GM21528 (cell line): ENCODE results near the gene LCN12.
A peak's percentile ranks its signal among the peaks of the same experiment; 100 is the strongest.
"Not testable (repeated sequence)": the region's sequence is repeated elsewhere in the genome, so short reads cannot be mapped to it uniquely, and the experiment has no call there.

Experiments used
- ATAC-seq: cut with Tn5 transposase; IDR thresholded peaks from one replicate; pipeline ENCODE4 v1.9.1; 2021; ENCODE audit warnings: mild to moderate bottlenecking, moderate library complexity; ENCODE audit not compliant: unreplicated experiment, low FRiP score

Gene LCN12

DNA sequence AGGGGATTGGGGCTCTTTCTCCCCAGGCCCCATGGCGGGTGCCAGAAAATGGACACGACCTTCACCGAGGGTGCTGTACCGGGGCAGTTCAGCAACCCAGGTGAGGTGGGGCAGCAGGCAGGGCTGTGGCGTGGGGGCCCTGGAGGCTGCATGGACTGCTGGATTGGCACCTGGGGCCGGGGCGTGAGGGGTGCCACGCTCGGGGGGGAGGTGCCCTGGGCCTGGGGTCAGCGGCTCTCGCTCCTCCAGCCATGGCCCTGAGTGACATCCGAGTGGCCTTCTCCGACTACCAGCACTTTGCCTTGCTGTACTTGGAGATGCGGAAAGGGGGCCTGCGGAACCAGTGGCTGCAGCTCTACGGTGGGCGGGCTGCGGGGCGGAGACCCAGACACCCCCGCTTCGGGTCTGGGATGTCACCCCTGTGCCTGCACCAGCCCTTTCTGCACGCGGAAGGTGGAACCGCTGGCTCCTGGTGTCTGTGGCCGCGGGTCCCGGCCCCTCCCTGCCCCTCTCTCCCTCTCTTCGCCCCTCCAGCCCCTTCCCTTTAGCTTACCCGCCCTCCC, 32.5 kb downstream of the LCN12 start:
- no peak for ATAC-seq

DNA sequence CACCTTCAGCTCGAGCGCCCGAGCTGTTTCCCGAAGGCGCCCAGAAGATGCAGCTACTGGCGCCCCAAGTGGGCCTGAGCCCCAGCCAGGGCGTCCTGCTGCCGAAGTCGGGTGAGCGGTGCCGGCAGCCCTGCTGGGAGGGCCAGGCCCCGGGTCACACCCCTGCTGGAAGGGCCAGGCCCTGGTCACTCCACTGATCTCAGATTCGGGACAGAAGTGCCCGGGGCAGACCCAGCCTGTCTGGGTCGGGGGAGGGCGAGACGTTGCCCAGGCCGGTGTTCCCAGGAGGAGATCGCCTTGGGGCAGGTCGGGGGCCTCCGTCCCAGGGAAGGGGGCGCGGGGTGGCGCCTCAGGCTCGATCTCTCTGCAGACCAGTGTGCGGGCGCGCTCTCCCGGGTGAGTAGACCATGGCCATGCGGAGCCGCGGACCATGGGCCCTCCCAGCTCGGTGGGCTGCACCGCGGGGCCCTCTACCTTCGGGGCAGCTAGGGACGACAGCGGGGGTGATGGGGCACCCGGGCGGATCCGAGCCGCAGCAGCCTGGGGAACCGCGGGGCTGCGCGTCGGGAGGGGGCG, 33.0 kb downstream of the LCN12 start:
- no peak for ATAC-seq

DNA sequence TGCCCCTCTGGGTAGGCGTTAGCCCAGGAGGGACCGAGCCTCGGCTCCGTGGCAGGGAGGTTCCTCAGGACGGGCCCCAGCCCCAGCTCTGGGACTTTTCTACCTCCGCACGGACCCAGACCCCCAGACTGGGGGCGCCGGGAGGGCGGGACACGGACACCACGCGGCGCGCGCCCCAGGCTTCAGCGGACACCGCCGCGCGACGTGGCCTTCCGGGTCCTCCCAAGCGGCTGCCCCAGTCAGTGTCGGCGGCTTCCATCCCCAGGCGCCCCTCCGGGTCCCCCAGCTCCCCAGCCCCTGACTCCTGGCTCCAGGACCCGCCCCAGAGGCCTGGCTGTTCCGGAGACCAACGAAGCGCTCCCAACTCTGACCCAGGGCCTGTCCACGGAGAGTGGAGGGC, 33.8 kb downstream of the LCN12 start:
- ATAC-seq: no peak

DNA sequence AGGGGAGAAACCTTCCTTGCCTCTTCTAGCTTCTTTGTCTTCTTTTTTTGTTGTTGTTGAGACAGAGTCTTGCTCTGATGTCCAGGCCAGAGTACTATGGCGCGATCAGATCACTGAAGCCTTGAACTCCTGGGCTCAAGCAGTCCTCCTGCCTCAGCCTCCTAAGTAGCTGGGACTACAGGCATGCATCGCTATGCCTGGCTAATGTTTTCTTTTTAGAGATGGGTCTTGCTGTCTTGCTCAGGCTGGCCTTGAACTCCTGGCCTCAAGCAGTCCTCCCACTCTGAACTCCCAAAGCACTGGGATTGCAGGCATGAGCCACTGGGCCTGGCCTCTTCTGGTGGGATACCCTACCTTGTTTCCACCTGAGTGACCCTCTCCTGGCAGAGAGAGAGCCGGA, 36.8 kb downstream of the LCN12 start:
- no peak for ATAC-seq

DNA sequence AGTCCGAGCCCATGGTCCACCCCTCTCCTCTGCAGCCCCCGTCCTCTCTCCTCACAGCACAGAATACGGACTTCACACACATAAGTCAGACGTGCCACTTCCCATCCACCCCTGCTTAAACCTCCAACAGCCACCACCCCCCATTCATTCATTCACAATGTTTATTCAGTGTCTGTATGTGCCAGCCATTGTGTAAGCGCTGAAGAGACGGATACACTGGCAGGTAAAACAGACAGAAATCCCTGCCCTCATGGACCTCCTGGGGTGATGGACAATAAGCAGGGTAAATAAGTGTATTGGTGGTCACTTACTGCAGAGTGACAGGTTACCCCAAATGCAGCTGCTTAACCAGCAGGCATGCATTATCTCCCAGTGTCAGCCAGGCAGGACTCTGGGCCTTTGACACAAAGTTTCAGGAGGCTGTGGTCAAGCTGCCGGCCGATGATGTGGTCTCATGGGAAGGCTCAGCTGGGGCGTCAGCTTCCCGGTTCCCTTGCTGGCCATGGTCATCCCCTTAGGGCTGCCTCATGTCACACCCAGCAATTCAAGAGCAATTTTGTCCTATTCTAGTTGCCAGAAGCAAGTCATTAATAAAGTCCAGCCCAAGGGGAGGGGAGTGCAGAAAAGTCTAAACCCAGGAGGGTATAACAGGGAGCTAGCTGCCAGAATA, 38.3 kb downstream of the LCN12 start:
- no peak for ATAC-seq

DNA sequence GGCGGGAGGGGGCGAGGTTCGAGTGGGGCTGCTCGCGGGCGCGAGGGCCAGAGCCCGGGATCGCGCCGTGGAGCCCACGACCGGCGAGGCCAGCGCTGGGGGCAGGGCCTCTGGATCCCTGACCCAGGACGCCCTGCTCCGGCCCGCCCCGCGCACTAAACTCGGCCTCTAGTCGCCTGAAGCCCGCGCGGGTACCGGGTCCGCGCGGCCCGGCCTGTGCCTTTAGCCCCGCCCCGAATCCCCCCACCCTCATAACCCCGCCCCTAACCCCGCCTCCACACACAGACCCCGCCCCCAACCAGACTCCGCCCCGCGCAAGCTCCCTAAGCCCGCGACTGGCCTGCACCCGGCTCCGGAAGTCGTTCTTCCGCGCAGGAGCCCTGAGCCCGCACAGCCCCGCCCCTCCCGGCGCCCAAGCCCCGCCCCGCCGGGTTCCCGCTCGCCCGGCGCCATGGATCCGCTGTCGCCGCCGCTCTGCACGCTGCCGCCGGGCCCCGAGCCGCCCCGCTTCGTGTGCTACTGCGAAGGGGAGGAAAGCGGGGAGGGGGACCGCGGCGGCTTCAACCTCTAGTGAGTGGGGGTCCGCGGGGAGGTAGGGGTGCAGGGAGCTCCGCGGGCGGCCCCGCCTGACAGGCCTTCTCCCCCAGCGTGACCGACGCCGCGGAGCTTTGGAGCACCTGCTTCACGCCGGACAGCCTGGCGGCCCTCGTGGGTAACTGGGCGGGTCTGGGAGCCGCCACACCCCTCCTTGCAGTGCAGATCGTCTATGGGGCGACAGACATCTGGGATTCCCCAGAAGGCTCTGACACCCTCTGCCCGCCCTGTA, 40.1 kb downstream of the LCN12 start, which contains the start of gene PAXX:
Gene PAXX, plus strand, starts transcription at position 430 of the 826 bp plus-strand sequence. Its CDS starts 22 bp downstream, at position 452.
- ATAC-seq: peak; percentile 69

DNA sequence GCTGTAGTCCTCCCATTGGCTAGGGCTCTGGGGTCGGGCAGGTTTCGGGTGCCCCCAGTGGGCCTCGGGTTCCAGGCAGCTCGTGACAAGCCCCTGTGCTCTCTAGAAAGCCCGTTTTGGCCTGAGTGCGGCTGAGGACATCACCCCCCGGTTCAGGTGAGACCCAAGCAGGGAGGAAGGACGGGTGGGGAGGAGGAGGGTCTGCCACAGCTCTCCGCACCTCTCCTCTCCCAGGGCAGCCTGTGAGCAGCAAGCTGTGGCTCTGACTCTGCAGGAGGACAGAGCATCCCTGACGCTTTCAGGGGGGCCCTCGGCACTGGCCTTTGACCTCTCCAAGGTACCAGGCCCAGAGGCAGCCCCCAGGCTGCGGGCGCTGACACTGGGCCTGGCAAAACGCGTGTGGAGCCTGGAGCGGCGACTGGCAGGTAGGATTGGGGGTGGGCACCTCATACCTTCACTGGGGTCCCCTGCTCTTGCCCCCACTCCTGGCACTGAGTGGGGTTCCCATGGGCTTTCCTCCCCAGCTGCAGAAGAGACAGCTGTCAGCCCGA, 40.8 kb downstream of the LCN12 start:
- ATAC-seq: no peak

DNA sequence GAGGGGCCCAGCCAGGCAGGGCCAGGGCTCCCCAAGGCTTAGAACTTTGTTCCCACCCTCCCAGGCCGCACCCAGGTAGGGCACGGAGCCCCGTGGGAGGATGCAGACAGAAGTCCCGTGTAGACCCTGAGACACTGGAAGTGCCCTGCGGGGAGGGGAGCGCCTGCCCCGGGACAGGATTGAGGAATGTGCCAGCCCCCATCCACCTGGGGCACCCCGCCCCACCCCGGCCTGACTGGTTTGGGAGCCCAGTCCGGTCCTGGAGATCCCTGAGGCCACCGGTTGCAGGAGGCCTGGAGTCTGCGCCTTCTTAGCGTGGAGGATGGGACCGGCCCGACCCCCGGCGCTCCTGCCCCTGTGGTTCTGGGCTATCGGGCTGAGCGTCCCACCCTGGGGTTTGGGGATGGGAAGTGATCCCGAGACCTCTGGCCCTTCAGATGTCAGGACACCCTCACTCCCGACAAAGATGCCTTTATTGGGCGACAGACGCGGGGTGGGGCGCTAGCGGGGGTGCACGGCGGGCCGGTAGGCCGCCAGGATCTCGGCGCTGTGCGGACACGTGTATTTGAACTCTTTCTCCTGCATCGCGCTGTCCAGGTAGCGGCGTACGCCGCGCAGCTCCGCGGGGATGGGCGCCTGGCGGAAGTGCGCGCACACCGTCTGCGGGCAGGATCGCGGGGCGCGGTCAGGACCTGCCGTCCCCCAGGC, 42.3 kb downstream of the LCN12 start:
- ATAC-seq: no peak

DNA sequence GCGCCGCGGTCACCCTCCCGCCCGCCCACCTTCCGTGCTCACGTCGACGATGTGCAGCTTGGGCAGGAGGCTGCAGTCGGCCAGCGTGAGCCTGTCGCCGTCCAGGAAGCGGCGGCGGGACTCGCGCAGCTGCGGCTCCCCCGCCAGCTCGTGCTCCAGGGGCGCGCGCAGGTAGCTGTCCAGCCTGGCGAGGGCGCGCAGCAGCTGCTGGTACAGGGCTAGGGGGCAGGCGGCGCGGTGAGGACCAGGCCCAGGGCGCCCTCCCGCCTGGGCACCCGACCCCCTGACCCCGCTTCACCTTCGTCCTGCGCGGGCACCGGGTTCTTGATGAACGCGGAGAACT, 42.8 kb downstream of the LCN12 start:
- no peak for ATAC-seq

DNA sequence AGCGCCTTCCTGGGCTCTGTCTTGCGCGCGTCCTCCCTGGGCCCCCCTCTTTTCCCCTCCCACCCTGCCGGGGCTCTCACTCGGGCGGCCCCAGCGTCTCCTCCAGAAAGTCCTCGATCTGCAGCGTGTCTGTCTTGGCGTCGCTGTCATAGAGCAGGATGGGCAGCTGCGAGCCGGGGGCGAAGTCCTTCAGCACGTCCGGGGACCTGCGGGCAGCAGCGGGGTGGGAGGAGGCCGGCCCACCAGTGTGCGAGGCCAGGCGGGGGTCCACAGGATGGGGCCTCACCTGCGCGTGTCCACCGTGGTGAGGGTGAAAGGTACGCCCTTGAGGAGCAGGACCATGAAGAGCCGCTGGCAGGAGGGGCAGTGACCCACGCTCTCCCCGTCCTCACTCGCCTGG, 43.3 kb downstream of the LCN12 start:
- ATAC-seq: no peak

DNA sequence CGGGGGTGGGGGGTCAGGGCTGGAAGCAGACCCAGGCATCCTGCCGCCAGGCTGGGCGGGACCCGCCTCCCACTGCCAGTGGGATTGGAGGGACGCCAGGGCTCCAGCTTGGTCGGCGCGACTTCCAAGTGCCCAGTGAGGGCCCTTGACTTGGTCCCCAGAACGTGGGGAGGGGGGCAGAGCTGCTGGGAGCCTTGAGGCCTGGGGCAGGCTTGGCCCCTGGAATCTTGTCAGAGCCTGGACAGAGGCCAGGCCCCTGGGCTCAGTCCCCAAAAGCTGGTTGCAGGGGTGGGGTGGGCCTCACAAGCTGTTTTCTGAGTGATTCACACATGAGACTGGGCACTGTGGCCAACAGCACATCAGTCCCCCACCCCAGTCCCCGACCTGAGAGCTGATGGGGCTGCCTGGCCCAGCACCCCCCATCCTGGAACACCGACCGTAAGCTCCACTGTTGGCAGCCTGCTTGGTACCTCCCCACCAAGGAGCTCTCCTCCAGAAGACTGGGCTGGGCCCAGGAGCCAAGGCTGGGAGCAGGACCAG, 43.8 kb downstream of the LCN12 start:
- no peak for ATAC-seq

DNA sequence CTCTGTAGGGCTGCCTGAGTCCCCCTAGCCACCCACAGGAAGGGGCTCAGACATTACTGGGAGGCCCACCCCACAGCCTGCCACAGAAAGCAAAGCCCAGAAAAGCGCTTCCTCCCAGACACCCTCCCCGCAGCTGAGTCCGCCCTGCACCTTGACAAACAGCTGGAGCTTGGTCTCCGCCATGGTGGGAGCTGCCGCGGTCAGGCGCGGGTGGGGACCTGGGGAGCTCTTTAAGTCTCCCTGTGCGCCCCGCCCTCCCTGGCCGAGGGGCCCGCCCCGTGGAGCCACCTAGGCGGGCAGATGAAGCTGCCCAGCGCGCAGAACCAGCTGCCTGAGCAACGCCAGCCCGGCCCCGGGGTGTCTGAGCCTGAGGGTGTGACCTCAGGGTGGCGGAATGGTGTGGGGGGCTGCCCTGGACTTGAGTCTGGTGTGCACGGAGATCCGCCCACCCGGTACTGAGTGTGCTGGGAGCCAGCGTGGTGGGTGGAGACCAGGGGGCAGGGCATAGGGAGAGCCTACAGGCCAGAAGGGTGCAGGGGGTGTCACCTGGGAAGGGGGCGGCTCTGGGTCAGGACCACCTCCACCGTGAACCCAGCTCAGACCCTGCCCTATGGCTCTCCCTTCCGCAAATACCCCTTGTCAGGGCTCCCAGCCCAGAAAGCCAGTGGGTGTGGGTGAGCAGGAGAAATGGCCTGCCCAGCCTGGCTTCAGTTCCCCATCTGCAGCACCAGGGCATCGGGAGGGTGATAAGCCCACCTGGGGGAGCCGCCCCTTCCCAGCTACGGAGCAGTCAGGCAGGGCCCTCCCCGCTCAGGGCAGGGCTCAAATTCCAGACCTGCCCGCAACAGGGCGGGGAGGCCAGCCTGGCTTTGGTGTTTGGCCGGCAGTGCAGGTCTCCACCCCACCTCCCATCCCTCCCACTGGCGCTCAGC, 44.6 kb downstream of the LCN12 start, which contains the start of gene CLIC3:
Gene CLIC3, minus strand, starts transcription at position 208 of the 932 bp plus-strand sequence. Its CDS starts 25 bp downstream, at position 183.
- no peak for ATAC-seq

DNA sequence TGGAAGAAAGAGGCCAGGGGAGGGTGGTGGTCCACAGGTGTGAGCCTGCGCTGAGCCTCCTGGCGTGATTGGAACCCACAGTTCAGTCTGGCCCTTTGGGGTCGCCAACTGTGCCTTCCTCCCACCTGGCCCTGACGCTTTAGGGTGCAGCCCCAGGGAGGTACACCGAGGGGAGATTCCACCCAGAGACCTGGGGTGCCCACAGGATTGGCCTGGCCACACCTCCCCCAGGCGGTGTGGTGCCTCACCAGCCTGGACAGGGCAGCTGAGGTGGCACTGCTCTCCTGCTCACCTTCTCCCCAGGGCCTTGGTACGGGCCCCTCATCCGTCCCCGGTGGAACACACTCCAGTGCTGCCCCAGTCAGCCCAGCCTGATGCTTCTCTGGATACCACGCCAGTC, 45.3 kb downstream of the LCN12 start:
- ATAC-seq: no peak

DNA sequence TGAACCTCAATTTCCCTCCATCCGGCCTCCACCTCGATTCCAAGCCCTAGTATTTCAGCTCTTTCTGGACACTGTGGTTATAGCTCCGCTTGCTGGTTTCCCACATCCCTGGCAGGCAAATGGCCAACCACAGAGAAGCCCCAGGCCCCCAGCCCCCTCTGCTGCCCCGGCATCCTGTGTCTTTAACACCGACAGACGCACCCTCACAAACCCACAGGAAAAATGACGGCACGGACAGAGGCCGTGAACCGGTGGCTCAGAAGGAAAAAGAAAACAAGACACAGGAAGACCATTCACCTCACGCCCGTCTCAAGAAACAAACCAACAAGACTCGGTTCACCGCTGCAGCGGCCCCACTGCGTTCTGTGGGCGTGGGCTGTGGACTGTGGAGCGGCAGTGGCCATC, 45.8 kb downstream of the LCN12 start:
- no peak for ATAC-seq

DNA sequence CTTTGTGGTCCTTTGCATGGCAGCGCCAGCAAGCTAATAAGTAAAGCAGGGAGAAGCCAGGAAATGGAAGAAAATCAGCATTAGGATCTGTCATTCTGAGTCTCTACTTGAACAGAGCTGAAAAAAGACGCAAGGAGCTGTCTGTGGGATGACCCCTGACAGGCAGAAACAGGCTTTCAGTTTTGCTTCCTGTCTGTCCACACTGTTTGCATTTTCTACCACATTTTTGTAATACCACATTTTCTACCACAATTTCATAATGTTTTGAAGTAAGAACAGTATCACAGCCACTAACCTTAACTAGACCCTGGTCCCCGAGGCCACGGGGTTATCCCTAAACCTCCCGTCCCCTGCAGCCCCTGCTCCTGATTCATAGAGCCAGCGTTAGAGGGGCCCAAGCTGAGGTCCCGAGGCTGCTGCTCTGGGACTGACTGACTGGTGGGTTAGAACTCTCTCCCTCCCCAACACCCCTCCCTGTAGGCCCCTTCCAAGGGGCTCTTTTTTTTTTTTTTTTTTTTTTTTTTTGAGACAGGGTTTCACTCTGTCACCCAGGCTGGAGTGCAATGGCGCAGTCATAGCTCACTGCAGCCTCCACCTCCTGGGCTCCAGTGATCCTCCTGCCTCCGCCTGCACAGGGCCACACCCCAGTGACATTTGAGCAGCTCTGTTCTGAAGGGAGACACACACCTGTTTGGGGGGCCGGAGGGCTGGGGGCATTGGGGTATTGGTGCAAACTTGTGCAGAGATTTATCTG, 48.3 kb downstream of the LCN12 start:
- peak; percentile 60 for ATAC-seq

DNA sequence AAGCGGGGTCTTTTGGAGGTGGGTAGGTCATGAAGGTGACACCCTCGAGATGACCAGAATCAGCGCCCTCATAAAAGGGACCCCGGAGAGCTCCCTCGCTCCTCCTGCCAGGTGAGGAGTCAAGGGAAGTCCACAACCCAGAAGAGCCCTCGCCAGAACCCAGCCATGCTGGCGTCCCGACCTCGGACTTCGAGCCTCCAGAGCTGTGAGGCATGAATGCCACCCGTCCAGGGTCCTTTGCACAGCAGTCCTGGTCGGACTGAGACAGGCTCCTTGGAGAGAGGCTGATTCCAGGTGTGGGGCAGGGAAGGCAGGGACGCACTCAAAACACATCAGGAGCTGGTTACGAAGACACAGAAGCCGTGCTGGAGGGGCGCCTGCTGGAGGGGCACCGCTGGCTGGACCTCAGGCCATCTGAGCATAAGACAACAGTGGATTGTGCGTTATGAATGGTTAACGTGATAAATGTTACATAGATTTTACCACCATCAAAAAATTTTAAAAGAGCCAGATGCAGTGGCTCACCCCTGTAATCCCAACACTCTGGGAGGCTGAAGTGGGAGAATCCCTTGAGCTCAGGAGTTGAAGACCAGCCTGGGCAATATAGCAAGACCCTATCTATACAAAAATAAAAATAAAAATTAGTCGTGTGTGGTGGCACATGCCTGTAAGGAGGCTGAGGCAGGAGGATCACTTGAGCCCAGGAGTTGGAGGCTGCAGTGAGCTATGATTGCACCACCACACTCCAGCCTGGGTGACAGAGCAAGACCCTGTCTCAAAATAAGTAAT, 50.0 kb downstream of the LCN12 start:
- ATAC-seq: no peak

DNA sequence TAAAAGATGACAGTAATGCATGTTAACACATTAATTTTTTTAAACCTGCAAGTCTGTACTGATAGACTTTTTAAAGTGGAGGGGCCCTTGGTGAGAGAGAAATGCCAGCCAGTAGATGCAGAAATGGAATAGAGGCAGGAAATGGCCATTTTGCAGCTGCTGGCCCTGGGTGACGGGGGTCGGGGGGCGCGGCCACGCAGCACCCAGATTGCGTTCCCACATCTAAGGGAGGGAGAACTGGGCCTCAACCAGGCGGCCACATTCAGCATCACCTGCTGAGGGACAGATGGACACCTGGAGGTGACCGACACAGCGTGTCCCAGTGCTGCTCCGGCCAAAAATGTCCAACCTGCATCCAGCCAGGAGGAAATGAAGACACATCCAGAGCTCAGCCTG, 50.6 kb downstream of the LCN12 start:
- ATAC-seq: no peak

DNA sequence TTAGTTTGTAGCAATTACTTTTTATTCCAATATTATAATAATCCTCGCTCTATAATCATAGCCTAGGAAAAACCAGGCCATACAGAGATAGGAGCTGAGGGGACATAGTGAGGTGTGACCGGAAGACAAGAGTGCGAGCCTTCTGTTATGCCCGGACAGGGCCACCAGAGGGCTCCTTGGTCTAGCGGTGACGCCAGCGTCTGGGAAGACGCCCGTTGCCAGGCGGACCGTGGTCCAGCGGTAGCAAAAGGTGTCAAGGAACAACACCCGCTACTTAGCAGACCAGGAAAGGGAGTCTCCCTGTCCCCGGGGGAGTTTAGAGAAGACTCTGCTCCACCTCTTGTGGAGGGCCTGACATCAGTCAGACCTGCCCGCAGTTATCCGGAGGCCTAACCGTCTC, 52.2 kb downstream of the LCN12 start:
- not testable (repeated sequence) for ATAC-seq
